NCI-H1105 treated with DMSO at 0.1 percent for 48 hours (cell line): ENCODE data around the gene ARHGAP10.

Experiments used
- DNase-seq: peaks from one replicate; lab custom pipeline; 2025; lab: John Stamatoyannopoulos, UW

The ARHGAP10 gene

DNA sequence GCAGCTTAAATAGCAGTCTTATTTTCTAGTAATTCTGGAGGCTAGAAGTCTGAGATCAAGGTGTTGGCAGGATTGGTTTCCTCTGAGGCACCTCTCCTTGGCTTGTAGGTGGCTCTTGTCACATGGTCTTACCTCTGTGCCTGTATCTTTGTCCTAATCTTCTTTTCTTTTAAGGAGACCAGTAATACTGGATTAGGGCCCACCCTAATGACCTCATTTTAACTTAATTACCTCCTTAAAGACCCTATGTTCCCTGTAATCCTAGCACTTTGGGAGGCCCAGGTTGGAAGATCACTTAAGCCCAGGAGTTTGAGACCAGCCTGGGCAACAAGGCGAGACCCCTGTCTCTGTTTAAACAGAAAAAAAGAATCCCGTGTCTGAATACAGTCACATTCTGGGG, 38.9 kb downstream of the ARHGAP10 start:
- no peak for DNase-seq

DNA sequence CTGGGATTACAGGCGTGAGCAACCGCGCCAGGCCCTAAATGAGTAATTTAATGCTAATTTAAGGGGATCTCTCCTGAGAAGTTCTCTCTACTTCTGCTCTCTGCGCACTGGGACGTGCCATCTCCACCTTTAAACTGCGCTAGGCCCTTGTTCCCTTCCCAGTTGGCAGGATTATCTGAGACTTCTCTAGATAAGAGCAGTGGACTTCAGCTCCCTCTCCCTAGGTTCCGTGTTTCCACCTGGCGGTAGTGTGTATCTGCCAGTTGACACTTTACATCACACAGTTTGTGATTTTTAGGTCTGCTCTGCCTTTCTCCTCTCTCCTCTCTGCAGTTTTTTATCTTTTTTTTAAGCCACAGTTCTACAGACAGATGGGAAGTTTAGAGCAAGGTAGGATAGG, 40.2 kb downstream of the ARHGAP10 start:
- DNase-seq, result no peak

DNA sequence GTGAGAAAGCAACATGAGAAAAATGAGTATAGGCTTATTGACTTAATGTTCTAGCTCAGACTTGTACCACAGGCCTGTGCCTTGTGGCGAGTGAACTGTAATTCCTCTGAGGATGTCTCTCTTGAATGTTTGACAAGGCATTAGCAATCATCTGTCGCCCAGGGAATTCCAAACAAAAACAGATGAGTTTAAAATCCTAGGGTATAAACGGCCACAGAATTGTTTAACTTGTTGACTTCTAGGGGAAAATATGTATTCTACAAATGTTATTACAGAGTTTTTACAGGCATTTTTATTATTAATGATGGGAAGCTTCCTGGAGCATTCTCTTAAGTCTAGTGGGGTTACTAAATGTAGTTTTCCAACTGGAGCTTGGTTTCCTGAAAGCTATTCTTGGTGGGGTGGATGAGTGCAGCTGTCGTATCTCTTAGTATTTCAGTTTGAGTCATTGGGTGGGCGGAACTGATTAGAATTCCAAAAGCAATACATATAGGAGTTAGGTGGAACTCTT, 40.6 kb downstream of the ARHGAP10 start:
- no peak for DNase-seq

DNA sequence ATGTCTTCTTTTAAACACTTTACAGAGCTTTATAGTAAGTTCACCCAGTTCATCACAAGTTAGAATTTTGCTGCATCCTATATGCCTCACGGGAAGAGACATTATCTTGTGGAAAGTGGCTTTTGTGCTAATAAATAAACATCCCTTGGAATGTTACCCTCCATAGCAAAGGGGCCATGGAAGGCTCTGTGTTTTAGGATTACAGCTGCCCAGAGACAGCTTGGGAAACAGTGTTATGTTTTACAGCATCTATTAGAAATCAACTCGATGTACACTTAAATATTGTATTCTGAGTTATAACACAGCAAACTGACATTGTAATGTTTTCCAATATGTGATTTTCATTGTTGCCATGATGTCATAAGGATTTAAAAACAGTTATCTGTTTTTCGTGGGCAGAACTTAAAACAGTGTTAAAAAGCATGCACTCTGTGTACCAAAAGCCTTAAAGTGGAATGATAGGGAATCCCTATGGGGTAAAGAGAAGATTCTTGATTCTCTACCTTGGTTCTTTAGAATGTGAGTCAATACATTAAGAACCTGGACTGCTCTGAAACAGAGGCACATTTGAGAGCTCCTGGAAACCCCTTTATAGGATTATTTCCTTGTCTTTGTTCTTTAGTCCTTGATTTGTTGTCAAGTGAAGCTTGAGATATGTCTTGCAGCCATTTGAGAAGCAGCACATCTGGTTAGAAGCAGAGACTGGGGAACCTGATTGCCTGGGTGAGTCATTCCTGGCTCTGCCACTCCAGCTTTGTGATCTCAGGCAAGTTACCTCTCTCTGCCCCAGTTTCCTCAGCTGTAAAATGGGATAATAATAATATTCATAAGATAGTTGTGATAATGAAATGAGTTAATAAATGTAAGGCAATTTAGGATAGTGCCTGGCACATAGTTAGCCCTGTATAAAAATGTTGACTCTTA, 41.6 kb downstream of the ARHGAP10 start:
- DNase-seq, result no peak

DNA sequence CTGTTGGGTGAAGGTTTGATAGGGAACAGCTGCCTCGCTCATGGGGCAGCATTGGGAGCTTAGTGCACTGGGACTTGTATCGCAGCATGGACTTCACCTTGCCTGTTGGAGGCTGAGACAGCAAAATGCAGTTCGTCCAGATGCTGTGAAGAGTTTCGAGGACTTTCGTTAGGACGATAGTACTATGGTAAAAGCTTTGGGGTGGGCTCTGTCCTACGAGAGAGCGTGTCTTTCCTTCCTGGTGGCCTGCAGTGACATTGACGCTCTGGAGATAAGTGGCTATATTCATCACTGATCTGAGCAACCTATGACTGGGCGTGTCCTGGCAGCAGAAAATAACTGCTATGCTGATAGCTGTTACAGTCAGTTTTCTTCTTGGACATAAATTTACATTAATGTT, 44.8 kb downstream of the ARHGAP10 start:
- no peak for DNase-seq

DNA sequence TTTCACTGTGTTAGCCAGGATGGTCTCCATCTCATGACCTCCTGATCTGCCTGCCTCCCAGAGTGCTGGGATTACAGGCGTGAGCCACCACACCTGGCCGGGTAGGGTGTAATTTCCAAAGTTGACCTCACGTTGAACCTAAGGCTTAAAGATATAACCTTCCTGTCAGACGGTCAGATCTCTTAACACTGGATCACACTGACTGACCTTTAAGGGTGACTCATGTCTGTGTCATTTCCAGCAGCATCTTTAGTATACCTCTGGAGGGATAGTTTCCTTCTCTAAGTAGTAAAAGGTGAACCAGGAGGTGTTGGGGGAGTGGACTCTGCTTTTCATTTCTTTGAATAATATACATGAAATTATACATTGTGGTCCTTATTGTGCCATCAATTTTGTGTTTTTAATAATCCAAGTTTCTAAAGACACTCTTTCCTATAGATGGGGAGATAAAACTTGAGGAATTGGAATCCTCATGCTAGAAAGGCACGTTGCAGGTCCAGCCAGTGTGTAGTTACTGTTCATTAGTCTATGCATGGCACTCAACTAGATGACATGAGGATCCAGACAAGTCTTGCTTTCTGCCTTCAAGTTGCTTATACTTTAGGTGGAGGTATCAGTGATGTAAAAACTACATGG, 45.7 kb downstream of the ARHGAP10 start:
- DNase-seq, result no peak

DNA sequence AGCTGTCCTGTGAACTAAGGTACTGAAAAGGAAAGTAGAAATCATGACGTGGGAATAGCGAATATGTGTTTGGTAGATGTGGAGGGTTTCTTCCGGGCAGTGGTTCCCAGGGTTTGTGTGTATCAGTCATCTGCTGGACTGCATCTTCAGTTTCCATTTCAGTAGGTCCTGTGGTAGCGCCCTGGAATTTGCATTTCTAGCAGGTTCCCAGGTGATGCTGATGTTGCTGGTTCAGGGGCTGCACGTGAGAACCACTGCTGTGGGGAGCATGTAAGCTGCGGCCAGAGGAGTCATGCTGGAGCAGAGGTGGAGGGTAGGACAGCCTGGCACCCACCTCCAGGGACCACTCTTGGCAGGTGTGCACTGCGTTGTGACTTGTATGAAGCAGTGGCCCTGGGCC, 47.1 kb downstream of the ARHGAP10 start:
- no peak for DNase-seq

DNA sequence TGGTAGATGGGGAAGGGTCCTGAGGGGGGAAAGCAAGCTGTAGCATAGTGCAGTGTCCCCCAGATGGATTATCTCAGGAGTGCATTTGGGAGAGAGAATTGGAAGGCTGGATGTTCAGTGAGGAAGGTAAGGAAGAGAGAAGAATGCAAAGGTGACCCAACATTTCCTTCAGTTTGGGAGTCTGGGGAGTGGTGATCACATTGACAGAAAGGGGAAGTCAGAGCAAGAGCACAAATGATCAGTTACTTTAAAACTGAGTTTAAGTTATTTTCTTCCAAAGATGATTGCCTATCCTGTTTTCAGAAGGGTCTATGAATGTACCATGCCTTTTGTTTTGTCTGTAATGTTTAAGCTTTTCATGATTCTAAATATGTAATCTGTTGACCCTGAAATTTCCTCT, 47.6 kb downstream of the ARHGAP10 start:
- no peak for DNase-seq

DNA sequence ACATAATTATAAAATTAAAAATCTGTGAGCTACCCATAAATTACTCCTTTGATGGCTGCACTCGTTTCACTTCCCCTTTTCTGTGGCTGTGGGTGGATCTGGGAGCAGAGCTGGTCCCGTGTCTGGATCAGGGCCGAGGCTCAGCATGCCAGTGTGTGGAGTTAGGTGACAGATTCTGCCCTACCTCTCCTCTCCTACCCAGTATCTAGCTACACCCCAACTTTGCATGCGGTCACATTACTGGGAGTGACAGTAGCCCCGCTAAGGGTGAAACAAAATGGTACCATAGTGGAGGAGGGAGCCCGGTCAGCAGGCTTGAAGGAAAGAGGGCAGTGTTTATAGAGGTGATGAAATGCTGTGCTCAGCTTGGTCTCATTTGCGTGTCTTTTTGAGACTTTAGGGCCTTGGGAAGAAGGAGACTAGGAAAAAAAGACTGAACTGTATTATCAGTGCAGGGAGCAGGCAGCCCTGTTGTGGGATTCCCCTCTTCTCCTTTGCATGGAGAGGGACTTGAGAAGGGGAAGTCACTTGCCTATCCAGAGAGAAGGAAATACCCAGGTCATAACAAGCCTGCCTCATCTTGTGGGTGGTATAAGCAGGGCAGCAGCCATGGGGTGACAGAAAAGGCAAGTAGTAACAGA, 48.4 kb downstream of the ARHGAP10 start:
- no peak for DNase-seq

DNA sequence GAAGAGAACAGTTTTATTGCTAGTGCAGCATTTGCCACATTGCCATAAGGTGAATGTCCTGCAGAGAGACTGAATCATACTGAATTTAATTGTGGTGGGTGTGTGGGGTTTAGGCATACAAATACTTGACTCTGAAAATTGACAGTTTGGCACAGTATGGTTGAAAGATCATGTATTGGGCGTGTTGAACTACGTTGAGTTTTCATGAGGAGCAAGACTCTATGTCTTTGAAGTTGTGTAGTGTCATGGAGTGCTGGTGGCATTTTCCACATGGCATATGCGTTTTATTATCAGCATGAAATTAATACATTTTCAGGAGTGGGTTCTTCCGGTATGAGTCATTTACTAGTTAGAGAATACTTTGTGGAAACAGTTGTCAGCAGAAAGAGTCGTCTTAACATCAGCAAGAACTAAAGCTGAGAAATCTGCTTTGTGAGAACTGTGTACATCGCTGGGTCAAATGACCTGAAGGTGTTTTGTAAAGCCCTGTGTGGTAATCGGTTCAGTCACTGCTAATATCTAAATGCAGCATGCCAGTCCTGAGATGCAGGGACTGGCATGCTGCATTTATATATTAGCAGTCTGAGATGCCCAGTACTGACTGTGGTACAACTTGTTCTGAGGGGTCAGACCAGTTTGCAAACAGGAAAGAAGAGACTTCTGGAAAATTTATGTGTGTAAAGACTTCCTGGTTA, 50.3 kb downstream of the ARHGAP10 start:
- no peak for DNase-seq

DNA sequence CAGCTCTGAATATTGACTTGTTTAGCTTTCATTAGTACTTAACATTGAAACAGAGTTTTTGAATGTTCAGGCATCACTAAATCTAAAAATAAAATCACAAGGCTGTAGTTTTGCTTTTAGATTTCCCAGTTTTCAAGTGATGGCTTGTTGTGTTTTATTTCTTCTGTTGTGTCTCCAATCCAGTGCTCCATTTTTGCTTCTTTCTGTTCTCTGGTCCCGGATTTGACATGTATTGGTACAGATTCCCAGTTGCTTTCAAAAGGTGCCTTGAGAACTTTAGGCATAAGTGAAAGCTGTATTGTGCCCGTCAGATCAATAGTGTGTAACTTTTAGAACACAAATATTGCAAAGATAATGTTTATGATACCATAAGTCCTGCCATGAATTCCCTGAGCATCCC, 53.2 kb downstream of the ARHGAP10 start:
- DNase-seq, result no peak

DNA sequence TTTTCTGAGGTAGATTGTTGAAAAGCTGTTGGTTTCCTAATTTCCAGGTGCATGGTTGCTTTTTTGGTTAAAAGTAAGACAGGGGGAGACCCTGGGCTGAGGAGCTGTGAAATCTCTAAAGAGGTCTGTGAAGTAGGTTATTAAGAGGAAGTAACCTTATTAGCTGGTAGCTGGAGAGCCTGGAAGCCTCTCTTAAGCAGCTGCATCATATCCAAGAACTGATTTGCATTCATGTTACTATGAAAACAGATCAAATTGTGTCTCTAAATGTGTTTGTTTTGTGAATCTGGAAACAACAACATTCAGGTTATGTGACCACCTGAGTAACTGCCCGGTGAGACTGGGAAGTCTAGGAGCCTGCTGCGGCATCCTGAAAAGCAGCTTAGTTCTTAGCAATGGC, 54.1 kb downstream of the ARHGAP10 start:
- peak; percentile 55 for DNase-seq

DNA sequence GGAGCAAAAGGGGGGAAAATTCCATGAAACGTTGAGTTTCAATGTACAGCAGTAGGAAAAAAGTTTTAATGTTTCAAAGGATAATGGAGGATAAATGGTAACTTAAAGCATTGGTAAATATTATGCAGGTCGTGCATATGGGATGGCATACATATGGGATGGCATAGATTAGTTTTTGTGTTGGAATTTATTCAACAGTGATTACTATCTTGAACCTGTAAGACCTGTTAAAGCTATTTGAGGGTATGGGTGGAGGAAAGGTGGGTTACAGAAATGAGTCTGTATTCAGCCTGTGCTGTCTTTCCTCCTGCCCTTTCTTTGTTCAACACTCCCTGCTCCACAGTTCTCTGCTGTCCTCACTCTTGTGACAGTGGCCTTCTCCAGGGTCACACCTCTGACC, 54.6 kb downstream of the ARHGAP10 start:
- DNase-seq, result no peak

DNA sequence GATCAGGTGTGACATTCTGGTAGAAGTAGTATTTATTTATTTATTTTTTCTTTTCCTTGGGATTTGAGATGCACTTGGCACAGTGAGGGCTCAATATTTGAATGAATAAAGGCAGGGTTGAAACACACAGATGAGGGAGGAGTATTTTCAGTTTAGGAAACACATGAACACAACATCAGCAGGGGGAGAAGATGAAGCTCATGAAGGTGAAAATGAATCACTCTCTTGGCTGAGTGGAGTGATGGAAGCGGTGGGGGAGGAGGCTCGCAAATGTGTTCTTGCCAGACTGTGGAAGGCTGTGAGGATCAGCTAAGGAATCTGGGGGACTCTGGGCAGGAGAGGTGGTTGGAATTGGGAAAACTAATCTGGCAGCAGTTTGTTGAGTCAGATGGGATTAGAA, 55.3 kb downstream of the ARHGAP10 start:
- DNase-seq, result no peak

DNA sequence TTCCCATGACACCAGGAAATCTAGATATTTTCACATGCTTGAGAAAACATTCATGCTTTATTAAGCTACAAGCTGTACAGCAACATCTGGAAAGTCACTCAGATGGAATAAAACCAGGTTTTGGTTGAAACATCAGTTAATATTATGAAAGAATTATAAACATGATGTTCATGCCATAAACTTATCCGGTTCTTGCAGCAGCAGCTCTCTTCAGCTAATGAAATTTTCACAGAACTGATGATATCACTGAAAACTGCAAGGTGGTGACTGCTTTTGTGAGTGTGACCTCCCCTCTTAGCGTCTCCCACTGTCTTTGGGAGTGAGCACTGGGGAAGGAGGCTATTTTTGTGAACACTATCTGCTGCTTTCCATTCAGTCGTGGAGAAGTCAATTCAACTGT, 56.9 kb downstream of the ARHGAP10 start:
- DNase-seq, result no peak

DNA sequence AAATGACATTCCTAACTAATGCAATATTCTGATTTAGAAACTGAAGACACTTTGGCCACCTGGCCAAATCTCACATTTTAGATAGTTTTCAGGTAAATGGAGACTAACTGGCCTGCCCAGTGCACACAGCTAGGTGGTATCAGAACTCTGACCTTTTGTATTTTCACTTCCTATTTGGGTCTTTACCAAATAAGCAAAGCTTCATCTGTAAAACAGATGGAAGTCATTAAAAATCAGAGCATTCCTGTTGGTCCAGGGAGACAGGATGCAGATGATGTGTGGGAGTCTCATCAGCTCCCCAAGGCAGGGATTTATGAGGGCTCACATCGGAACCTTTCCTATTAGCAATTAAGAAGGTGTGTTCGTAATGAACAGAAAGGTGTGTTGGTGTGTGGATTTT, 57.7 kb downstream of the ARHGAP10 start:
- DNase-seq, result no peak

DNA sequence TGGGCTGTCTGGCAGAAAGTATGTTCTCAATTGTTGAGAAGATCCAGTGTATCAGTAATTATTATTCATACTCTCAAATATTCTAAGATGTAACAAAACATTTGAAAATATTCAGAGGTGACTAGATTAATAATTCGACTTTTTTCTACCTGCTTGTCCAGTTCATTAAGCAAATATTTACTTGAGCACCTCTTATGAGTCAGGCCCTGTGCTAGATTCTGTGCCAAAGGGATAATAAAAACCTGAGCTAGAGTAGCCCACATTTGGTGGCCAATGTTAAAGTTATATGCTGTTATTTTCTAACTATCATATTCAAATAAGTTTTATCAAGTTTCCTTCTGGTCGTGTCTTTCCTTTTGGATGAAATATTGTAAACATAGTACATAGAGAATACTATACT, 58.5 kb downstream of the ARHGAP10 start:
- DNase-seq, result no peak

DNA sequence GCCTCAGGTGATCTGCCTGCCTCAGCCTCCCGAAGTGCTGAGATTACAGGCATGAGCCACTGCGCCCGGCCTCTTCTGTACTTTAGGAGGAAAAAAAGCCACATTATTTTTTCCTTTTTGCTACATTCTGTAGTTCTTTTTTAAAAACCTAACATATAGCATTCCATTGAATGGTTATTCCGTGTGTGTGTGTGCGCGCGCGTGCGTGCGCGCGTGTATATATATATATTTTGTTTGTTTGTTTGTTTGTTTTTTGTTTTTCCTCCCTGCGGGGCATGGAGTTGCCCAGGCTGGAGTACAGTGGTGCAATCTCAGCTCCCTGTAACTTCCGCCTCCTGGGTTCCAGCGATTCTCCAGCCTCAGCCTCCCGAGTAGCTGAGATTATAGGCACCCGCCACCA, 59.5 kb downstream of the ARHGAP10 start:
- no peak for DNase-seq

DNA sequence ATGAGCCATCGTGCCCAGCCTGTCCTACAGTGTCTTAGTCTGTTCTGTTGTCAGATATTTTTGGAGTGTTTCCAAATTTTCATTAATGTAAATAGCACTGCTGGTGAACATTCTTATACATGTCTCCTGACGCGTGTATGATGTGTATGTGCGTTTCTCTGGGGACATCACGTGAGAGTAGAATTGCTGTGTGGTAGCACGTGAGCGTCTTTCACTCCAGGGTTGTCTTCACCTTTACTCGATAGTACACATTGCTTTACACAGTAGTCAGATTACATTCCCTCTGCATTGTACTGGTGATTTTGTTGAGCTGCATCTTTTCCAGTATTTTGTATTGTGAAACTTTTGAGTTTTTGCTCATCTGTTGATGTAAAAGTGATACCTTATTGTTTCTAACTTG, 60.0 kb downstream of the ARHGAP10 start:
- DNase-seq, result no peak

DNA sequence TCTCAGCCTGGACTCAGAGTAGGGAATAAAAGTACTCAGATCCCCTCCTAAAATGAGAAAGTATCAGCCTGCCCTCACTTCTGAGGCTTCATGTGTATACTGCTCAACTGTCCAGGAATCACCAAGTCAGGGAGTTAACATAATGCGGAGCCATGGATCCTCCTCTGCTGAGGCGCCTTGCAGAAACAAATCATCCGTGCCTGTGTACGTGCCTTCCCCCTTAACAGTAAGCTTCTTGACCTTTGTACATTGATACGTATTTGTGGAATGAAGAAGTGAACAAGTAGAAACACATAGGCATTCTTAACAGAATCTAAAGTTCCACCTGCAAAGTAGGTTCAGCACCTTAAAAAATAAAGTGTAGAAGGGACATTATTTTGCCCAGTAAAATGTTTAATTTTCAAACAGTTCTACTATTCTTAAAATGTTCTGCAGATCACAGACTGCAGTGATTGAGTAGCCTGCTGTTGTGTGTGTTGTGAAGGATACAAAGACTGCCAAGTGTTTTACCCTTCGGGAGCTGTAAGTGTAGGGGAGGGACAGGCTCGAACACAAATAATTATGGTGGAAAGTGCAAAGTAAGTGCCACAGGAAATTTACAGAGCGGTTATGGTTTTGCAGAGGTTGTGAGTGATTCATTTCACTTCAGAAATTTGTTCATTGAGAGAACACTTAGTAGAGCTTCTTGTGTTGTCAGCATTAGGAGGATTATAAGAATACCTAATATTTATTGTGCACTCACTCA, 61.9 kb downstream of the ARHGAP10 start:
- no peak for DNase-seq

DNA sequence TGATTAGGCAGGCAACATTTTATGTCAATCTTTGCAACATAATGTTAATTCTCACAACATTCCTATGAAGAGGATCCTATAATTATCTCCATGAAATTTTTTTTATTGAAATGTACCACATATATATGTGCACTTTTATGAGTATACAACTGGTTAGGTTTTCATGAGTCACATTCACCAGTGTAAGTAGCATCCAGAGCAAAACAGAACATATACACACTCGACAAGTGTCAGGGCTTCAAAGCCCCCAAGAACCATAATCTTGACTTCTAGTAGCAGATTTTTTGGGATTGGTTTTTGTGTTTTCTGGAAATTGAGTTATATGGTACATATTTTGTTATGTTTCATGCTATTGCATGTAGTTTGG, 62.4 kb downstream of the ARHGAP10 start:
- DNase-seq, result no peak
